SU-DHL-6 (cell line): ENCODE measurements around the gene GLO1.
A peak's percentile ranks its signal among the peaks of the same experiment; 100 is the strongest.
"Not testable (repeated sequence)": the region's sequence is repeated elsewhere in the genome, so short reads cannot be mapped to it uniquely, and the experiment has no call there.

Experiments
- H2AFZ ChIP-seq: fragments of 200-600 bp; sonication (generic); 2 replicates; pipeline ENCODE4 v1.6.1; 2014; ENCODE audit warnings: low read depth, mild to moderate bottlenecking, moderate library complexity, mixed read lengths, antibody characterized with exemption, low read length; ENCODE audit not compliant: severe bottlenecking
- H3F3A ChIP-seq: fragments of 200-600 bp; shearing (Covaris generic); 2 replicates; pipeline ENCODE4 v1.6.0; 2016; ENCODE audit warnings: antibody characterized with exemption, mild to moderate bottlenecking; ENCODE audit not compliant: insufficient read depth
- H3K27ac ChIP-seq: fragments of 200-600 bp; sonication (generic); 2 replicates; pipeline ENCODE4 v1.5.1; 2016; ENCODE audit warnings: low read depth, mild to moderate bottlenecking, low read length, moderate library complexity, mixed read lengths
- H3K27me3 ChIP-seq: fragments of 200-600 bp; sonication (generic), shearing (Covaris generic); 2 replicates; pipeline ENCODE4 v1.6.0; 2014; ENCODE audit warnings: mild to moderate bottlenecking, low read length
- H3K36me3 ChIP-seq: fragments of 200-600 bp; sonication (generic); 2 replicates; pipeline ENCODE4 v1.6.1; 2014; ENCODE audit warnings: mild to moderate bottlenecking, low read length, mixed read lengths
- H3K4me2 ChIP-seq: fragments of 300-600, 200-600 bp; shearing (Covaris generic), sonication (generic); 2 replicates; pipeline ENCODE4 v1.6.0; 2014; ENCODE audit warnings: low read length, low read depth, mild to moderate bottlenecking; ENCODE audit not compliant: poor library complexity, severe bottlenecking
- H3K4me3 ChIP-seq: fragments of 200-600 bp; sonication (generic); 2 replicates; pipeline ENCODE4 v1.5.1; 2014; ENCODE audit warnings: antibody characterized with exemption, low read length, mild to moderate bottlenecking, mixed read lengths; ENCODE audit not compliant: insufficient read depth, poor library complexity, severe bottlenecking
- H3K79me2 ChIP-seq: fragments of 200-600 bp; sonication (generic); 2 replicates; pipeline ENCODE4 v1.6.1; 2014; ENCODE audit warnings: mild to moderate bottlenecking, low read length, moderate library complexity; ENCODE audit not compliant: insufficient read depth
- H3K9ac ChIP-seq: fragments of 200-600 bp; sonication (generic); 2 replicates; pipeline ENCODE4 v1.7.0; 2014; ENCODE audit warnings: mild to moderate bottlenecking, low read length
- H3K9me2 ChIP-seq: fragments of 200-600 bp; sonication (generic); replicated peaks from 2 replicates; pipeline ENCODE4 v1.6.1; 2014; ENCODE audit warnings: low read length; ENCODE audit not compliant: insufficient read depth
- H3K9me3 ChIP-seq: fragments of 200-600 bp; sonication (generic); 2 replicates; pipeline ENCODE4 v1.6.1; 2014; ENCODE audit warnings: low read length, mixed read lengths; ENCODE audit not compliant: insufficient read depth
- H4K20me1 ChIP-seq: fragments of 200-600 bp; sonication (generic); 2 replicates; pipeline ENCODE4 v1.6.1; 2014; ENCODE audit warnings: low read depth, mild to moderate bottlenecking, antibody characterized with exemption, low read length, moderate library complexity, mixed read lengths
- EZH2phosphoT487 ChIP-seq: fragments of 200-600 bp; sonication (generic), shearing (Covaris generic); conservative IDR thresholded peaks from 2 replicates; pipeline ENCODE4 v1.6.1; 2018; ENCODE audit warnings: mild to moderate bottlenecking, antibody characterized with exemption, low read length, moderate library complexity, mixed read lengths
- TF ChIP-seq, protein P1 (sequence below): fragments of 200-600 bp; sonication (generic); IDR thresholded peaks from one replicate; pipeline ENCODE4 v1.5.1; 2017; ENCODE audit warnings: antibody characterized with exemption, mild to moderate bottlenecking, low read length, moderate library complexity; ENCODE audit not compliant: insufficient read depth, poor library complexity, severe bottlenecking

The GLO1 gene

GRCh38 chr6:38701551-38701950, 1.4 kb downstream of the GLO1 start:
- TF ChIP-seq EZH2phosphoT487 = no peak
- TF ChIP-seq, protein P1, sequence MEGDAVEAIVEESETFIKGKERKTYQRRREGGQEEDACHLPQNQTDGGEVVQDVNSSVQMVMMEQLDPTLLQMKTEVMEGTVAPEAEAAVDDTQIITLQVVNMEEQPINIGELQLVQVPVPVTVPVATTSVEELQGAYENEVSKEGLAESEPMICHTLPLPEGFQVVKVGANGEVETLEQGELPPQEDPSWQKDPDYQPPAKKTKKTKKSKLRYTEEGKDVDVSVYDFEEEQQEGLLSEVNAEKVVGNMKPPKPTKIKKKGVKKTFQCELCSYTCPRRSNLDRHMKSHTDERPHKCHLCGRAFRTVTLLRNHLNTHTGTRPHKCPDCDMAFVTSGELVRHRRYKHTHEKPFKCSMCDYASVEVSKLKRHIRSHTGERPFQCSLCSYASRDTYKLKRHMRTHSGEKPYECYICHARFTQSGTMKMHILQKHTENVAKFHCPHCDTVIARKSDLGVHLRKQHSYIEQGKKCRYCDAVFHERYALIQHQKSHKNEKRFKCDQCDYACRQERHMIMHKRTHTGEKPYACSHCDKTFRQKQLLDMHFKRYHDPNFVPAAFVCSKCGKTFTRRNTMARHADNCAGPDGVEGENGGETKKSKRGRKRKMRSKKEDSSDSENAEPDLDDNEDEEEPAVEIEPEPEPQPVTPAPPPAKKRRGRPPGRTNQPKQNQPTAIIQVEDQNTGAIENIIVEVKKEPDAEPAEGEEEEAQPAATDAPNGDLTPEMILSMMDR = no peak
- Histone ChIP-seq H2AFZ (no peak overlapping the region), H3F3A (no peaks in the 10 kb centered on the region; the same call in 1 of the 2 replicates), H3K27ac (no peak overlapping the region), H4K20me1 (peaks cover 9% of the 10 kb centered on the region; the same call in 1 of the 2 replicates), H3K36me3 (peaks cover 16% of the 10 kb centered on the region), H3K4me3 (peak overlapping the region; percentile 16), H3K9ac (no peak overlapping the region), H3K4me2 (peak overlapping the region; percentile 64), H3K9me2 (no peaks in the 10 kb centered on the region), H3K79me2 (peaks cover 52% of the 10 kb centered on the region), H3K9me3 (peaks cover 6% of the 10 kb centered on the region; the same call in 1 of the 2 replicates), H3K27me3 (no peaks in the 10 kb centered on the region)

DNA sequence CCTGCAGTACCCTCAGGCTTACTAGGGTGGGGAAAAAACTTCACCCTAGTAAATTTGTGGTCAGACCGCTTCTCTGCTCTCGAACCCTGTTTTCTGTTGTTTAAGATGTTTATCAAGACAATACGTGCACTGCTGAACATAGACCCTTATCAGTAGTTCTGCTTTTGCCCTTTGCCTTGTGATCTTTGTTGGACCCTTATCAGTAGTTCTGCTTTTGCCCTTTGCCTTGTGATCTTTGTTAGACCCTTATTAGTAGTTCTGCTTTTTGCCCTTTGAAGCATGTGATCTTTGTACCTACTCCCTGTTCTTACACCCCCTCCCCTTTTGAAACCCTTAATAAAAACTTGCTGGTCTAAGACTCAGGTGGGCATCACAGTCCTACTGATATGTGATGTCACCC, 3.2 kb downstream of the GLO1 start:
- H4K20me1 ChIP-seq, H3K27me3 ChIP-seq, H2AFZ ChIP-seq, H3K9me2 ChIP-seq, H3K4me3 ChIP-seq, H3K4me2 ChIP-seq, H3K9ac ChIP-seq, H3K9me3 ChIP-seq, H3F3A ChIP-seq, H3K27ac ChIP-seq: not testable (repeated sequence)
- Histone ChIP-seq H3K79me2 (peaks cover 71% of the 10 kb centered on the region), H3K36me3 (peaks cover 16% of the 10 kb centered on the region)

- no peak overlapping the region for H3K9ac ChIP-seq
- H3K27me3 ChIP-seq = no peaks in the 10 kb centered on the region
- H4K20me1 ChIP-seq = peaks cover 14% of the 10 kb centered on the region; the same call in 1 of the 2 replicates
- H2AFZ ChIP-seq = no peak overlapping the region
- H3K79me2 ChIP-seq = peaks cover 85% of the 10 kb centered on the region
- no peaks in the 10 kb centered on the region for H3K9me2 ChIP-seq
- H3K4me2 ChIP-seq = no peak overlapping the region
- H3F3A ChIP-seq = no peaks in the 10 kb centered on the region; the same call in 1 of the 2 replicates
- H3K27ac ChIP-seq = no peak overlapping the region
- H3K4me3 ChIP-seq = no peak overlapping the region
- TF ChIP-seq EZH2phosphoT487 = no peak
- TF ChIP-seq, protein P1 = no peak
- H3K9me3 ChIP-seq = peaks cover 6% of the 10 kb centered on the region; the same call in 1 of the 2 replicates
- H3K36me3 ChIP-seq = peaks cover 16% of the 10 kb centered on the region
Observed at GRCh38 chr6:38697846-38698245, 5.1 kb downstream of the GLO1 start.

GRCh38 chr6:38696345-38696744, 6.6 kb downstream of the GLO1 start:
- H3F3A ChIP-seq = no peaks in the 10 kb centered on the region; the same call in 1 of the 2 replicates
- no peak for TF ChIP-seq EZH2phosphoT487
- TF ChIP-seq, protein P1 = no peak
- H3K9ac ChIP-seq = no peak overlapping the region
- H3K27me3 ChIP-seq = no peaks in the 10 kb centered on the region
- H3K9me3 ChIP-seq = peaks cover 6% of the 10 kb centered on the region; the same call in 1 of the 2 replicates
- H3K79me2 ChIP-seq = peaks cover 86% of the 10 kb centered on the region
- no peak overlapping the region for H3K4me3 ChIP-seq
- H3K9me2 ChIP-seq = no peaks in the 10 kb centered on the region
- H4K20me1 ChIP-seq = peaks cover 14% of the 10 kb centered on the region; the same call in 1 of the 2 replicates
- no peak overlapping the region for H3K4me2 ChIP-seq
- H3K36me3 ChIP-seq = peaks cover 12% of the 10 kb centered on the region
- no peak overlapping the region for H2AFZ ChIP-seq
- no peak overlapping the region for H3K27ac ChIP-seq
